ENCODE results near the gene NR1H2. TPM values are rescaled to one million over a fixed set of nuclear protein-coding genes. Genes with fewer than 3 reads are reported as not detected.

Gene NR1H2
- total and polyA plus RNA-seq, 10 of the 15 experiments (the other 5 are each of a cell fraction or from before 2014, with no cell fraction given), result 0.05 to 54.2 (median 35.1) TPM

DNA sequence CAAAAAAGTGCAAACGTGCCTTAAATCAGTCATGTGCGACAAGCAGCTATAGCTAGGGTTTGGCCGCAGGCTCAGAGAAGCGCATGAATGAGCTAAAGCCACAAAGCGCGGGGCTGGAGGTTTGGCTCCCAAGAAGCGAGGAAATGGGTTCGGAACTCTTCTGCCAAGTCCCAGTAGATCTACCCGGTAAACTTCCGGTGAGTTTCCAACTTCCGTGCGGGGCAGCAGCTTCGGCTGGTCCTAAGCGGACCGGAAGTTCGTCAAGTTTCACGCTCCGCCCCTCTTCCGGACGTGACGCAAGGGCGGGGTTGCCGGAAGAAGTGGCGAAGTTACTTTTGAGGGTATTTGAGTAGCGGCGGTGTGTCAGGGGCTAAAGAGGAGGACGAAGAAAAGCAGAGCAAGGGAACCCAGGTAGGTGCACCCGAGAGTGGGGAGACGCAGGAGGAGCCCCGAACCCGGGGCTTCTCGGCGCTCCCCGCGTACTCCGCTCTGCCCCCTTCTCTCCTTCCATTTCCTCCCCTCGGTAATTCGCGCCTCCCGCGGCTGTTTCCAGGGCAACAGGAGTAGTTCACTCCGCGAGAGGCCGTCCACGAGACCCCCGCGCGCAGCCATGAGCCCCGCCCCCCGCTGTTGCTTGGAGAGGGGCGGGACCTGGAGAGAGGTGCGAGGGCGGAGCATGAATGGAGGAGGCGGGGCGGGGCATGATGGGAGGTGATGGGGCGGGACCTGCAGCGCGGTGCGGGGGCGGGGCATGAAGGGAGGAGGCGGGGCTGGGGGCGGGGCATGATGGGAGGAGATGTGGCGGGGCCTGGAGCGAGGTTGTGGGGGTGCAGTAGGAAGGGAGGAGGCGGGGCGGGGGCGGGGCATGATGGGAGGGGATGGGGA, at the start of gene NR1H2 (continued):
- peak; percentile 65 for TF ChIP-seq RB1 (IDR thresholded peaks at IDR 0.05; ENCODE audit: borderline replicate concordance)
- peak; percentile 93 for TF ChIP-seq ZBTB11 (CRISPR knock-in tag; IDR thresholded peaks at IDR 0.05)
- peak; percentile 72 for TF ChIP-seq ZZZ3 (IDR thresholded peaks at IDR 0.05; ENCODE audit: control insufficient read depth, insufficient read length, low read depth)
- no peak for TF ChIP-seq STAT3 (IDR thresholded peaks at IDR 0.05; ENCODE audit: low read depth, low read length)
- no peak for TF ChIP-seq CBX3 (IDR thresholded peaks at IDR 0.05; ENCODE audit: borderline replicate concordance, low read depth)
- TF ChIP-seq SMAD1 (IDR thresholded peaks at IDR 0.05; ENCODE audit: low read depth, partially characterized antibody), result peak; percentile 51
- no peak for TF ChIP-seq ZNF217 (IDR thresholded peaks at IDR 0.05)
- no peak for TF ChIP-seq ZNF622 (IDR thresholded peaks at IDR 0.05)
- no peak for TF ChIP-seq FOS (IDR thresholded peaks at IDR 0.05; ENCODE audit: borderline replicate concordance, extremely low read depth, insufficient read length)
- 0 out of 4 replicates have a peak, but pooled peaks of 1 of the 2 experiments have one; percentile 24 for TF ChIP-seq CEBPB (IDR thresholded peaks at IDR 0.05; ENCODE audit: borderline replicate concordance in 1 of 2, low read depth in 2 of 2, low read length in 2 of 2)
- TF ChIP-seq NR2C2 (IDR thresholded peaks at IDR 0.05; ENCODE audit: borderline replicate concordance, control insufficient read depth, insufficient read length, low read depth), result no peak
- peak; percentile 96 for TF ChIP-seq CREM (IDR thresholded peaks at IDR 0.05; ENCODE audit: low read depth)
- no peak for TF ChIP-seq JUNB (IDR thresholded peaks at IDR 0.05)
- TF ChIP-seq, protein P1, sequence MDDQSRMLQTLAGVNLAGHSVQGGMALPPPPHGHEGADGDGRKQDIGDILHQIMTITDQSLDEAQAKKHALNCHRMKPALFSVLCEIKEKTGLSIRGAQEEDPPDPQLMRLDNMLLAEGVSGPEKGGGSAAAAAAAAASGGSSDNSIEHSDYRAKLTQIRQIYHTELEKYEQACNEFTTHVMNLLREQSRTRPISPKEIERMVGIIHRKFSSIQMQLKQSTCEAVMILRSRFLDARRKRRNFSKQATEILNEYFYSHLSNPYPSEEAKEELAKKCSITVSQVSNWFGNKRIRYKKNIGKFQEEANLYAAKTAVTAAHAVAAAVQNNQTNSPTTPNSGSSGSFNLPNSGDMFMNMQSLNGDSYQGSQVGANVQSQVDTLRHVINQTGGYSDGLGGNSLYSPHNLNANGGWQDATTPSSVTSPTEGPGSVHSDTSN (IDR thresholded peaks at IDR 0.05; ENCODE audit: insufficient replicate concordance, low read depth, low read length), result no peak
- peak; percentile 36; the same call in 1 of the 2 replicates for TF ChIP-seq BMI1 (IDR thresholded peaks at IDR 0.05; ENCODE audit: borderline replicate concordance)
- TF ChIP-seq HCFC1 (IDR thresholded peaks at IDR 0.05; ENCODE audit: low read length), result peak; percentile 92
- TF ChIP-seq POLR2A (IDR thresholded peaks at IDR 0.05; ENCODE audit: low read depth, low read length), result peak; percentile 77
- peak; percentile 9; the same call in 1 of the 2 replicates for TF ChIP-seq ZNF384 (IDR thresholded peaks at IDR 0.05; ENCODE audit: borderline replicate concordance, low read depth, low read length)
- TF ChIP-seq MYB (IDR thresholded peaks at IDR 0.05; ENCODE audit: borderline replicate concordance, low read depth, low read length), result no peak
- peak; percentile 88 for TF ChIP-seq IKZF1 (conservative IDR thresholded peaks at IDR 0.05)
- no peak for TF ChIP-seq REST (IDR thresholded peaks at IDR 0.05; ENCODE audit: low read depth, low read length)
- no peak for TF ChIP-seq RBBP5 (conservative IDR thresholded peaks at IDR 0.05)

All from GM12878 (cell line).